Activated CD4-positive, alpha-beta T cell treated with anti-CD3 and anti-CD28 coated beads, Interleukin-2, amount 50 U/mL, for 4 hours (primary cell): ENCODE results near the gene RBM47.
"Not testable (repeated sequence)": the region's sequence is repeated elsewhere in the genome, so short reads cannot be mapped to it uniquely, and the experiment has no call there.

Experiments used
- DNase-seq, 2 experiments: peaks; one replicate each; pipeline ENCODE4 v3.0.0-alpha.2; 2020

The RBM47 gene

DNA sequence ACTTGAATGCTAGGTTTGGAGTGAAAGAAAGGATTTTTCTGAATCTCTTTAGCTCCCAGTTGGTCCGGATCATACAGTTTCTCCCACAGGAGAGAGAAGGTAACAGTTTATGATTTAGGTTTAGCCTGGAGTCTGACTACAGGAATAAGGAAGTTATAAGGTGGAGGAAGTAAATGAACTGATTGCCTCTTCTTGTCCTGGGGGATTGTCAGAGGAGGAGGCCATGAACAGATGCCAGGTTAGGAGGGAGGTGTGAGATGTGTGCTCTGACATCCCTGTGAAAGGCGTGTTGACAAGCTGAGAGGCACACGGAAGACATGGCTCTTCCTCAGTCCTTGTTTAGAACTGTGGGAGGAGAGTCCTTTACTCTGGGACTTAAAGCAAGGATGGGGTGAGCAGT is 230.1 kb downstream of the RBM47 start:
- DNase-seq, result no peak

DNA sequence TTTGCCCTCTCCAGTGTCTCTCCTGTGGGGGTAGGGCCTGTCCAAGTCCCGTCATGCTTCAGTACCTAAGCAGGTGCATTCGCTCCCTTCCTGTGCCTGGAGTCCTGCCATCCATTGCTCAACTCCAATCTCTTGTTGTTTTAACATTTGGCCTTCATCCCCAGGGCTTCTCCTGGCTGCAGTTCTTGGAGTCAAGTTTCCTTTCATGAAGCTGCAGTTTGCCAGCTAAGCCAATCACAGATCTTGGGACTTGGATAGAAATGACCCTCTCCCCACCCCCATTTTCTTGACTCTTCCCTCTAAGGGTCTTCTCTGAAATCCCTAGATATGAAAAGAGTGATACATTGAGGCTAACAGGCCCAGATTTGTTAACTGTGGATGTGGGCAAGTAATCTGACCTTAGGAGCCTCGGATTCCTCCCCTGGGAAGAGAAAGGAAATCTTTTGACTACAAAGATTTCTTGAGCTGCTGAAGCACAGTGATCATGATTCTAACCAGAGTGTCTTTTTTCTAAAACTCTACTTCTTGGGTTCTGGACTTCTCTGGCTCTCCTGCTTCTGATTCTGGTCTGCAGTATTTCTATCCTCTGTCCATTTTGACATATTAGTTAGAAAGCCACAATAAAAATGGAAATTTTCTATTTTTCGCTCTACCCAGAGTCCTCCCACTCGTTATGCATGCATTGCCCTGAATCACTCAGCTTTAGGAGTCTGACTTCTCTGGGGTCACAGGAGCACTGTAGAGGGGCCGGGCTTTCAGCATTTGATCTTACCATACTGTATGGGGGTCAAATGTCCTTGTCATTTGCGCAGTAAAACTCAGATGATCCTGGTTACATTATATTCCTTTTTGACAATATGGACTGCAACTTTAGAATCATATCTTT is 233.5 kb downstream of the RBM47 start:
- DNase-seq, result no peak

DNA sequence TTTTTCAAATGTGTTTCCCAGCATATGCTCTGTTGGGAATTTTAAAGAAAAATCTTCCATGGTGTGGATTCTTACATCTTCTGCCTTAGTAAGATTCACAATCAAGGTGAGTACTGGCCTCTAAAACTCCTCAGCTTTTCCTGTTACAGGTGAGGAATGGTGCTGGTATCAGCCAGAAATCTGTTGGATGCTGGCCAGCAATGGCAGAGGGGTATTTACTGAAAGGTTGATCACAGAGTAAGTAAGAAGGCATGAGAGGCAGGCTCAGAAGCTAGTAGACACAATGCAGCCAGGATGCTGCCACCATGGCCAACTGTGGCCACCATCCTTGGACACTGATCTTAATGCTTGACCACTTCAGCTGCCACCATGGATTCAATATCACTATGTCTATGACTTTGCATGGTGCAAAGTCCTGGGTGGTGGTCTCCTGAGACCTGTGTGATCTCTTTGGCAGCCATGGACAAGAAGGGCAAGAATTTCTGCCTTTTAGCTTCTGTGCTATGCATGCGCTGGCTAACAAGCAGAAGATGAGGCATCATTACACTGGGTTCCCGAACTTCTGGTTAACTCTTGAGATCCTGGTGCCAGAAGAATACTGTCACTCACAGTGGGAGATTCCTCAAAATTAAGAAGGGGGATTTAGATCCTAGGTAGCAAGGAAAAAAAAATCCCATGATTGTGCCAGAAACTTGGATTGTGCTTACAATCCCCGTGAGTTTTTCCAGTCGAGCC is 234.3 kb downstream of the RBM47 start:
- no peak for DNase-seq

DNA sequence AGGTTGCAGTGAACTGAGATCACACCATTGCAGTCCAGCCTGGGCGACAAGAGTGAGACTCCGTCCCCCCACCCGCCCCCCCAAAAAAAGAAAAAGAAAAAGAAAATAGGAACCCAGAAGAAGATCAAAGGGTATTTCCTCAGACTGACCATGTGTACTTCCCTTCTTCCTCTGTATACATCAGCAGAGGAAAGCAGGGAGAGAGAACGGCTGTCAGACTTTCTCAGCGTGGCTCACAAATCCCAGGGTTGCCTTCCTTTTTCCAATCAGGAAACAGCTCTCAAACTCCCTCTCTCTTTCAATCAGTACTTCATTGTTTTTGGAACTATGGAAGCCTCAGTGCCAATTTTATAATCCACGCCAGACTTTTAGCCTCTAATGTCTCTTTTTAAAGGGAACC is 235.4 kb downstream of the RBM47 start:
- DNase-seq, result no peak

DNA sequence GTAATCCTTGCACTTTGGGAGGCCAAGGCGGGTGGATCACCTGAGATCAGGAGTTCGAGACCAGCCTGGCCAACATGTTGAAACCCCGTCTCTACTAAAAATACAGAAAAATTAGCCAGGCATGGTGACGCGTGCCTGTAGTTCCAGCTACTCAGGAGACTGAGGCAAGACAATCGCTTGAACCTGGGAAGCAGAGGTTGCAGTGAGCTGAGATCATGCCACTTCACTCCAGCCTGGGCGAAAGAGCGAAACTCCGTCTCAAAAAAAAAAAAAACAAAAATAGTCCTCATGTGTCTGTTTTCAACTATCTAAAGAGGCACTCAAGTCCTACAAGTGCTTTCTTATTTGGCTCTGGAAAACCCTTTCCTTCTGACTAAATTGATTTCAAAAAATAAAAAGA is 237.4 kb downstream of the RBM47 start:
- DNase-seq, result not testable (repeated sequence)

DNA sequence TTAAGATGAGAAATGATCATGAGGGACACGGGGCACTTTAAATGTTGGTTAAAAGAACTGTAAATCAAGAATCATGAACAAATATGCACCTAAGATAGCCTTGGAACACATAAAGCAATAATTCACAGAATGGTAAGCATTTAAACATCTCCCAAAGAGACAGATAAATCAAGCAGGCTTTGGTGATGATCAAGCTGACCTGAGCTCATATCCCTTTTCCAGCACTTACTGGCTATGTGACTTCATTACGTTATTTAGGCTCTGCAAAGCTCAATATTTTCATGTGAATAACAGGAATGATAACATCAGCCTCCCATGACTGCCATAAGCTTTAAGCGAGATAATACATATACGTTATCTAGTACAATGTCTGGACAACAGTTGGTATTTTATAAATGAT is 239.7 kb downstream of the RBM47 start:
- DNase-seq, result no peak

DNA sequence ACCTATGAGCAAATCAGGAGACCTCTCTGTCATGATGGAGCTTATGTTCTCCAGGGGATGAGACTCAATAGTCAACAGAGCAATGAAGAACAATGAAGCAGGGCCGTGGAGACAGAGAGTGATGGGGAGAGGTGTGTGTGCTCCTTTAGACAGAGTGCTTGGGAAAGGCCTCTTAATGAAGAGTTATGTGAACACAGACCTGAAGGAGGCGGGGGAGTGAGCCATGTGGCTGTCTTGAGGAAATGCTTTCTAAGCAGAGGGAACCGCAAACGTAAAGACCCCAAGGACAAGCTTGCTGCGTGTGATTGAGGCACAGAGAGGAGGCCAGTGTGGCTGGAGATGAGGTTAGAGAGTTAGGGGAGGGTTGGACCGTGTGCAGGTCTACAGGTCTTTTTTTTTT is 241.4 kb downstream of the RBM47 start:
- DNase-seq, result no peak

DNA sequence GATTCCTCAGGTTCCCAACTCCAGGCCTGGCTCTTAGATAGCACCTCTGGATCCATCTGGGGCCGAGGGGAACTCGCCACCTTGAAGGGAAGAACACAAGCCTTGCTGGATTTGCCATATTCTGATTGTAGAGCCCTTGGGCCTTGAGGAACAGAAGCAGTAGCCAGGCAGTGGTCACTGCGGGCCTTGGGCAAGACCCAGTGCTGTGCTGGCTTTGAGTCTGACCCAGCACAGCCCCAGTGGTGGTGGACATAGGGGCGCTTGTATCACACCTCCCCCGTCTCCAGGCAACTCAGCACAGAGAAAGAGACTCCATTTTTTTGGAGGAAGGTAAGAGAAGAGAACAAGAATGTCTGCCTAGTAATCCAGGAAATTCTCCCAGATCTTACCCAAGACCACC is 249.0 kb downstream of the RBM47 start:
- no peak for DNase-seq

DNA sequence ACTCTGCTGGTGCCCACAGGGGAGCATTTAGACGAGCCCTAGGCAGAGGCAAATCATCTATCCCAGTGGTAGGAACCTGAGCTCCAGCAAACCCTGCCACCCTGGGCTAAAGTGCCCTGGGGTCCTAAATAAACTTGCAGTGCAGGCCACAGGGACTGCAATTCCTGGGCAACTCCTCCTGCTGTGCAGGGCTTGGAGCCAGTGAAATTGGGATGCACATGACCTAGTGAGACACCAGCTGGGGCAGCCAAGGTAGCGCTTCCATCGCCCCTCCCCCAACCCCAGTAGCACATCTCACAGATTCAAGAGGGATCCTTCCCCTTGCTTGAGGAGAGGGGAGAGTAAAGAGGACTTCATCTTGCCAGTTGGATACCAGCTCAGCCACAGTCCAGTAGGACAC is 250.4 kb downstream of the RBM47 start:
- DNase-seq, result no peak

DNA sequence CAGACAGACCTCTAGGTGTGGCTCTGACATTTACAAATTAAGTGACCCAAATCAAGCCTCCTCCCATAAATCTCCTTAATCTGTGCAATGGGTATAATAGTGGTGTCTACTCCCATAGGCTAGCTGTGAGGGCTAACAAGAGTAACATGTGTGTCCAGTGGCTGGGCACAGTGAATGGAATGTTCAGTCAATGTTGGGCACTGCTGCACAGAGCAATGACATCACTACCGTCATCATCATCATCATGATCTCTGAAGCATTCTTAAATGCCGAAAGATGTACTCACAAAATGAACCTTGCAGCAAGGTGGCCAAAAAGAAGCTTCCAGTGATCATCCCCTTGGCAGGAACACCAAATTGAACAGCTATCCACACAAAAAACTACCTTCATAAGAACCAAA is 251.0 kb downstream of the RBM47 start:
- no peak for DNase-seq

DNA sequence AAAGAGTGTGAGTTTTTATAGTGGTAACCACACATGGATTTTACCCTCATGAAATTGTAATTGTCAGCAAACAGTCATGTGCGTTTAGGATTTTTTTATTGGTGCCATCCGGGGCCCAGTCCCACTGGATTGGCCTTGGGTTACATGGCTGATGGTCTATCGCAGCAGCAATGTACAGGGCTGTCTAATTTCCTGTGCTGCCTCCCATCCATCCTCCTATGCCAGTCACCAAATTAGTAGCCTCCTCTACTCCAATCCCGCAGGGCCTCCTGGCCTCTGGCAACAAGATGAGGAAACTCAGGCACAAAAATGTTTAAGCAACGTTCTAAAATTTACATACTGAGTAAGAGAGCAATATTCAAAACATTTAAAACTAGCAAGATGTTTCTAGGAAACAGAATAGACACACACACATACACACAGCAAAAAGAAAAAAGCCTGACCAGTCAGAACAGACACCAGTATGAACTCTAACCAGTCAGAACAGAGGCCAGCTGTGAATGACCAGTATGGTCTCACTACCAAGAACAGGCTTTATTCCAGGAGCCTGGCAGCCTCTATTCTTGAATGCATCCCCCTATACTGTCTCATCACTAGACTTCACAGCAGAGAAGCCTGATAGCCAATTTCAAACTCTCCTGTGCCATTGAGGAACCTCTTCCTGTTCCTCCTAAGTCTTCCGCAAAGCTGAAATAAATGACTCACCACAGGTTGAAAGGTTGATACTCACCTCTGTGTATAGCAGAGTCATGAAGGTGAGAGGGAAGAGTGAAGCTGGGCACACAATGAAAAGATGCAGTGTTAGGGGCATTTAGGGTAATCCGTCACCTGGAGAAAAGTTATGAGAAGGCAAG is 251.9 kb downstream of the RBM47 start:
- DNase-seq, result no peak

DNA sequence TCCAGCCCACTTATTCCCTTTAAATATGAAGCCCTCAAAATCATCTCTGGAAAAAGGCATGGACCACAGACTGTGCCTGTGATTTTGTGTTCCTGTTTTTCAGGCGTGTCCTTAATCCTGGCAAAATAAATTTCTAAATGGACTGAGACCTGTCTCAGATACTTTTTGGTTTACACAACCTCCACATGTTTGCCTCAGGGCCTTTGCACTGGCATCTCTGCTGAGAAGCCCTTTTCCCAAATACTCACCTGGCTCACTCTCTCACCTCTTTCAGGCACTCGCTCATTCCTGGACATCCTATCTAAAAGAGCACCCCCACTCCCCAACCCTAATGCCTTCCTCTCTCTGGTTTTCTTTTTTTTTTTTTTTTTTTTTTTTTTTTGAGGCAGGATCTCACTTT is 254.0 kb downstream of the RBM47 start:
- DNase-seq, result no peak

DNA sequence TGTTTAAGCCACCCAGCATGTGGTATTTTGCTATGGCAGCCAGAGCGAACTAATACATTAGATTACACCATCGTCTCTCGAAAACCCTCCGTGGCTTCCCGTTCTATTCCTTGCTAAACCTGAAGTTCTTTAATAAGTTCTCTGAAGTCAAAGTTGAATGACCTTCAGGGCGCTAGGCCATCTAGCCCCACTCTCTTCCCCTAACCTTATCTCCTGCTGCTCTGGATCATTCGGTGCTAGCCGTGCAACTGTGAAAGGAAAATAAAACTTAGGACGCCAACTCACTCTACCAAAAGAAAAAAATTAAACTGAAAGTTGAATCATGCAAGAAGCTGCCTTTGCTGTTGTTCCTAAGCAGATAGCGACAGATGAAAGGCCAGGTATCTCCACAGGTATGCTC is 254.6 kb downstream of the RBM47 start:
- no peak for DNase-seq

DNA sequence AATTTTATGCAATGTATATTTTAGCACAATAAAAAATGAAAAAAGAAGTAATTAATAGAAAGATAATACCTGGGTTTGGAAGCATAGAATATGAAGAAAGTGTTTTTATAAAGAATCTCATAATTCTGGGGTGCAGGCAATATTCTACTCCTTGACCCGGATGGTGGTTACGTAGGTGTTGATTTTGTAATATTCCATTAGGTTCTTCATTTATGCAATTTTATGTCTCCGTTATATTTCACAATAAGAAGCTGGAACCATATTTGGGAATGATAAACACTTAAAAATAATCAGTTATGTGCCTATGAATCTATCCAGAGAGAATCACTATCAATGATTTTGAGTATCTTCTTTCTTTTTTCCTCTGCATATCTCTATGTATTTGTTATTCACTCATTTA is 256.0 kb downstream of the RBM47 start:
- no peak for DNase-seq
